ENCODE data around the gene MRPL19. TPM values are rescaled to one million over a fixed set of nuclear protein-coding genes. Genes with fewer than 3 reads are reported as not detected.

The MRPL19 gene
- total RNA-seq, 1 donor from 2014 or later: 39.8 TPM

DNA sequence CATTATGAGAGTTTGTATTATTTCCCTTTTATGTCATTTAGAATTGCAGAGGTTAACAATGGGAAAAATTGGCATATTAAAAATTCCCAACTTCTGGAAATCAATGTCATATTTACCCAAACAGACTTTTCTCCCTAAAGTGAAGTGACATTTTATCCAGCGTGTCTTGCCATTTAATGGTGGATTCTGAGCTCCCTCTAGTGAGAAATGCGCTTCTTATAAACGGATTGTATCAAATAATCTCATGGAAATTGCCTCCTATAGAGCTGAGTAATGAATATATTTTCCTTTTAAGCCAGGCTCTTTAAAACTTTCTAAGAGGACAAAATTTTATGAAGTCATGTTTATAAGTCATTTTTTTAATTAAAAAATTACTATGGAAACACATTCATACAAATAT is 69.8 kb downstream of the MRPL19 start:
- no peak for ATAC-seq
- Histone ChIP-seq H3K27ac (no peak overlapping the region), H3K4me3 (no peak overlapping the region), H3K4me1 (no peaks in the 10 kb centered on the region), H3K36me3 (no peaks in the 10 kb centered on the region), H3K9me3 (no peaks in the 10 kb centered on the region), H3K27me3 (ENCODE audit: low read depth) (no peaks in the 10 kb centered on the region)
- TF ChIP-seq CTCF (IDR thresholded peaks at IDR 0.05): no peak
- intact Hi-C loops (cut with DNase I): no loop called here
- no peak for DNase-seq

GRCh38 chr2:75719616-75720015 is 73.0 kb downstream of the MRPL19 start:
- Histone ChIP-seq H3K4me3 (no peak overlapping the region), H3K36me3 (no peaks in the 10 kb centered on the region), H3K27me3 (ENCODE audit: low read depth) (no peaks in the 10 kb centered on the region), H3K4me1 (no peaks in the 10 kb centered on the region), H3K27ac (no peak overlapping the region), H3K9me3 (no peaks in the 10 kb centered on the region)
- DNase-seq (no peak), ATAC-seq (no peak)
- no peak for TF ChIP-seq CTCF (IDR thresholded peaks at IDR 0.05)
- intact Hi-C loops (cut with DNase I): no loop called here

DNA sequence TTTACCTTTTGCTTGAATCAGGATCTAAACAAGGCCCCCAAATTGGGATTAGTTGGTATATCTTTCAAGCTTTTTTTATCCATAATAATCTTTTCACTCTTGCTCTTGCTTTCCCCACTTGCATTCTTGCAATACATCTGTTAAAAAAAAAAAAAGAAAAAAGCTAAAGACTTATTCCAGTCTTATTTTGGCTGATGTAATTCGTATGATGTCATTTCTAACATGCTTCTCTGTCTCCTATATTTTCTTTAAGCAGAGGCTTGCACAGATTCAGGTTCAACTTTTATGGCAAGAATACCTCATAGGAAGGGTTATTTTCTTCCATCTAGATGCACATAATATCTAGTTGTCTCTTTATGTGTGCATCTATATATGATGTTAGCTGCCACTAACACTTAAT is 73.9 kb downstream of the MRPL19 start:
- no peak for TF ChIP-seq CTCF (IDR thresholded peaks at IDR 0.05)
- Histone ChIP-seq H3K4me1 (no peaks in the 10 kb centered on the region), H3K27me3 (ENCODE audit: low read depth) (no peaks in the 10 kb centered on the region), H3K4me3 (no peak overlapping the region), H3K36me3 (no peaks in the 10 kb centered on the region), H3K27ac (no peak overlapping the region), H3K9me3 (no peaks in the 10 kb centered on the region)
- ATAC-seq (no peak), DNase-seq (no peak)
- intact Hi-C loops (cut with DNase I): no loop called here

DNA sequence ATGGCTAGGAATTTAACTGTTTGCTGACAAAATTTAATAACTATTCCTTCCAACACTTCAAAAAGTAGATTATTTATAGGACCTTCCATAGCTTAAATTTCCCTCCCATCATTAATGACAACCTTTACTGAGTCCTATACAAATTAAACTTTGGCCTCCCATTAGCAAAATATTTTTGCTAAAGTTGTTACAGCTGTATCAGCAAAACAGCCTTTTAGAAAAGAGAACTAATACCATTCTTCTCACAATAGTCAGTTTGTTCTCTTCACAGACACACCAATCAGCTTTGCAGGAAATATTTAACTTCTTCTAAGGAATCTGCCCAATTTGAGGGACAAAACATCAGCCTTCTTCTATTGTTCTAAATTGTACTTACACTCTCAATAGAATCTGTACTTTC is 76.1 kb downstream of the MRPL19 start:
- H3K4me3 ChIP-seq: no peak overlapping the region
- intact Hi-C loops (cut with DNase I): no loop called here
- no peaks in the 10 kb centered on the region for H3K27me3 ChIP-seq (ENCODE audit: low read depth)
- no peak overlapping the region for H3K27ac ChIP-seq
- no peaks in the 10 kb centered on the region for H3K4me1 ChIP-seq
- TF ChIP-seq CTCF (IDR thresholded peaks at IDR 0.05): no peak
- H3K36me3 ChIP-seq: no peaks in the 10 kb centered on the region
- no peaks in the 10 kb centered on the region for H3K9me3 ChIP-seq
- ATAC-seq (no peak), DNase-seq (no peak)

DNA sequence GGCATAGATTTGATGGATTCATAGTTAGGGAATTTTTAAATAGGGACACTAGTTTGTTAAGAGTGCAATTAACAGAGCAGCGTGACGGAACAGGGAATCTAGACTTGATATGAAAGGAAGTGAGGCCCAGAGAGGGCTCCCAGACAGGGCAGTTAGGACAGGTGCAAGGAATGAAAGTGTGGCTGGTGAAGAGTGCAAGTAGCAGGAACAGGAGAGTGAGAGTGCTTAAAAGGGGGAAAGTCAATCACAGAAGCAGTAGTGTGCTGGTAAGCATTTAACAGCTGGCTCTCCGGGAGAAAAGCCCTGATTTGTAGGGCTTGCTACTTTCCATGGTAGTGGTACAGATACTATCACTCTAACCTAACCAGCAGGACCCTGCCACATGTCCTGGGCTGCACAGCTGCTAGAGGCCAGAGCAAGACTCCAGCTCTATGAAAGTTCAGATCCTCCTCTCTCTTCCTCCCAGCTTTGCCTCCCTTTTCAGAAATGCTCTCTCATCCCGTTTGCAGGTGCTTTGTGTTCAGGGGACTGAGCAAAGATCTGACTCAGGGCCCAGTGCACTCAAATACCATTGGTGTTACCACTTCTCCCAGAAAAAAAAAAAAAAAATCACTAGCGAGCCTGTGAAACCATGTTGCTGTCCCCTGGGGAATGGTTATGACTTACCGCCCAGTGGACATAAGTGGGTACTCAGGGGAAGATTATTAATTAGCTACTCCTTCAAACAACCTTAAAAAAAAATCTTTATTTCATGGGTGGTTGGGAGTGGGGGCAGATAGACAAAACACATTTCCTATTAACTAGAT is 82.2 kb downstream of the MRPL19 start:
- ATAC-seq (no peak), DNase-seq (no peak)
- no peaks in the 10 kb centered on the region for H3K9me3 ChIP-seq
- no peaks in the 10 kb centered on the region for H3K27me3 ChIP-seq (ENCODE audit: low read depth)
- no peaks in the 10 kb centered on the region for H3K4me1 ChIP-seq
- intact Hi-C loops (cut with DNase I): no loop called here
- H3K4me3 ChIP-seq: no peak overlapping the region
- H3K36me3 ChIP-seq: no peaks in the 10 kb centered on the region
- no peak overlapping the region for H3K27ac ChIP-seq
- no peak for TF ChIP-seq CTCF (IDR thresholded peaks at IDR 0.05)

Measured in lower lobe of right lung (tissue), 2 donors.